SH-SY5Y (cell line): Measurements from ENCODE around the gene DGKH.

Source experiments
- GATA2 ChIP-seq: IDR thresholded peaks from 2 replicates; pipeline ENCODE4 v1.6.1; 2011; ENCODE audit warnings: mild to moderate bottlenecking, low read depth, low read length
- GATA3 ChIP-seq: IDR thresholded peaks from 2 replicates; pipeline ENCODE4 v1.6.1; 2011; ENCODE audit warnings: low read depth, mild to moderate bottlenecking, low read length, moderate library complexity

- no peak for TF ChIP-seq GATA2
- TF ChIP-seq GATA3, result no peak
These were observed 52.5 kb downstream of the DGKH start for GRCh38 chr13:42100960-42101359.
